T47D (cell line): Measurements from ENCODE around the gene BTBD3.

Experiments used
- DNase-seq, 2 experiments: peaks; one replicate each; pipeline versions ENCODE4 v3.0.0 to v3.0.0-alpha.2; 2011 to 2012; ENCODE audit warnings: low read depth in 1 of 2, low spot score in 1 of 2
- JUND ChIP-seq: IDR thresholded peaks from 2 replicates; pipeline ENCODE4 v1.6.1; 2012; ENCODE audit warnings: low read depth
- in situ Hi-C: cut with HindIII; loops from 2 replicates; pipeline ENCODE4 v1.10.0; 2016; ENCODE audit warnings: low sequenced_read_pairs, low pct_unique_long_range_greater_than_20kb

Gene BTBD3

GRCh38 chr20:11917663-11918062 lies at the start of gene BTBD3:
BTBD3 (plus strand) TSS chr20:11917893; CDS start chr20:11918276, 383 bp downstream.
- no peak for TF ChIP-seq JUND
- DNase-seq: peak in 1 of 2 experiments; percentile 21
- in situ Hi-C loops: no loop called here

- peak in 1 of 2 experiments; percentile 32 for DNase-seq
- in situ Hi-C loops: no loop called here
- TF ChIP-seq JUND: no peak
Measured at GRCh38 chr20:11869641-11870040, 48.1 kb upstream of the BTBD3 start.

- TF ChIP-seq JUND: no peak
- in situ Hi-C loops: no loop called here
- DNase-seq: no peak
Measured at GRCh38 chr20:11870411-11870810, 47.3 kb upstream of the BTBD3 start.

- in situ Hi-C loops: no loop called here
- DNase-seq: no peak
- TF ChIP-seq JUND: no peak
Measured at GRCh38 chr20:11876555-11876954, 41.1 kb upstream of the BTBD3 start.

- in situ Hi-C loops: no loop called here
- peak in 1 of 2 experiments; percentile 18 for DNase-seq
Measured at GRCh38 chr20:11880680-11881079, 37.0 kb upstream of the BTBD3 start.

GRCh38 chr20:11881449-11881848 lies 36.2 kb upstream of the BTBD3 start:
- in situ Hi-C loops: no loop called here
- no peak for TF ChIP-seq JUND
- no peak for DNase-seq

More at GRCh38 chr20:11880680-11881079, 37.0 kb upstream of the BTBD3 start:
- TF ChIP-seq JUND: no peak

- no peak for TF ChIP-seq JUND
- no peak for DNase-seq
- in situ Hi-C loops: no loop called here
Measured at GRCh38 chr20:11882651-11883050, 35.0 kb upstream of the BTBD3 start.

- in situ Hi-C loops: no loop called here
- no peak for DNase-seq
- no peak for TF ChIP-seq JUND
Measured at GRCh38 chr20:11888648-11889047, 29.0 kb upstream of the BTBD3 start.

- peak; percentile 70 to 92 for DNase-seq
- no peak for TF ChIP-seq JUND
- in situ Hi-C loops: no loop called here
Measured at GRCh38 chr20:11890331-11891076, 27.2 kb upstream of the BTBD3 start.

- DNase-seq: peak in 1 of 2 experiments; percentile 49
- in situ Hi-C loops: no loop called here
- TF ChIP-seq JUND: no peak
Measured at GRCh38 chr20:11891077-11891775, 26.5 kb upstream of the BTBD3 start.

- TF ChIP-seq JUND: no peak
- in situ Hi-C loops: no loop called here
- DNase-seq: peak; percentile 38 to 77
Measured at GRCh38 chr20:11891776-11892545, 25.7 kb upstream of the BTBD3 start.

- no peak for TF ChIP-seq JUND
- no peak for DNase-seq
- in situ Hi-C loops: no loop called here
Measured at GRCh38 chr20:11894062-11894461, 23.6 kb upstream of the BTBD3 start.
